ENCODE results near the gene CES4A.

Gene CES4A

GRCh38 chr16:67015313-67015731 lies 26.9 kb downstream of the CES4A start:
- Histone ChIP-seq H3K27me3 (ENCODE audit: low read depth, low read length) (peaks cover 9% of the 10 kb centered on the region), H3K36me3 (ENCODE audit: control insufficient read depth in 1 of 2, insufficient read depth in 2 of 2, low read length in 2 of 2) (no peaks in the 10 kb centered on the region), H3K27ac (ENCODE audit: low read length) (no peak overlapping the region), H3K9me3 (ENCODE audit: control insufficient read depth in 1 of 2, low read length in 2 of 2) (no peaks in the 10 kb centered on the region), H3K4me3 (ENCODE audit: low read depth in 1 of 2, low read length in 2 of 2) (no peak overlapping the region), H3K4me1 (ENCODE audit: control insufficient read depth in 1 of 2, insufficient read depth in 2 of 2, low read length in 2 of 2) (peaks cover 0 to 10% of the 10 kb centered on the region in 2 donors)

- no peak overlapping the region for H3K27ac ChIP-seq (ENCODE audit: low read length)
- no peak overlapping the region for H3K4me3 ChIP-seq (ENCODE audit: low read depth in 1 of 2, low read length in 2 of 2)
- peaks cover 0 to 10% of the 10 kb centered on the region in 2 donors for H3K4me1 ChIP-seq (ENCODE audit: control insufficient read depth in 1 of 2, insufficient read depth in 2 of 2, low read length in 2 of 2)
- no peaks in the 10 kb centered on the region for H3K9me3 ChIP-seq (ENCODE audit: control insufficient read depth in 1 of 2, low read length in 2 of 2)
- peaks cover 9% of the 10 kb centered on the region for H3K27me3 ChIP-seq (ENCODE audit: low read depth, low read length)
- H3K36me3 ChIP-seq (ENCODE audit: control insufficient read depth in 1 of 2, insufficient read depth in 2 of 2, low read length in 2 of 2): no peaks in the 10 kb centered on the region
Observed at GRCh38 chr16:67016143-67016542, 27.8 kb downstream of the CES4A start.

GRCh38 chr16:67016681-67017420 lies 28.5 kb downstream of the CES4A start:
- no peak overlapping the region for H3K27ac ChIP-seq (ENCODE audit: low read length)
- H3K36me3 ChIP-seq (ENCODE audit: control insufficient read depth in 1 of 2, insufficient read depth in 2 of 2, low read length in 2 of 2): no peaks in the 10 kb centered on the region
- peaks cover 9% of the 10 kb centered on the region for H3K27me3 ChIP-seq (ENCODE audit: low read depth, low read length)
- no peaks in the 10 kb centered on the region for H3K9me3 ChIP-seq (ENCODE audit: control insufficient read depth in 1 of 2, low read length in 2 of 2)
- H3K4me3 ChIP-seq (ENCODE audit: low read depth in 1 of 2, low read length in 2 of 2): no peak overlapping the region
- peaks cover 0 to 10% of the 10 kb centered on the region in 2 donors for H3K4me1 ChIP-seq (ENCODE audit: control insufficient read depth in 1 of 2, insufficient read depth in 2 of 2, low read length in 2 of 2)

GRCh38 chr16:67017421-67017750 lies 29.0 kb downstream of the CES4A start:
- Histone ChIP-seq H3K36me3 (ENCODE audit: control insufficient read depth in 1 of 2, insufficient read depth in 2 of 2, low read length in 2 of 2) (no peaks in the 10 kb centered on the region), H3K9me3 (ENCODE audit: control insufficient read depth in 1 of 2, low read length in 2 of 2) (no peaks in the 10 kb centered on the region), H3K27ac (ENCODE audit: low read length) (no peak overlapping the region)

GRCh38 chr16:67017810-67018488 lies 29.6 kb downstream of the CES4A start:
- Histone ChIP-seq H3K27ac (ENCODE audit: low read length) (no peak overlapping the region), H3K4me1 (ENCODE audit: control insufficient read depth in 1 of 2, insufficient read depth in 2 of 2, low read length in 2 of 2) (peaks cover 0 to 10% of the 10 kb centered on the region in 2 donors), H3K36me3 (ENCODE audit: control insufficient read depth in 1 of 2, insufficient read depth in 2 of 2, low read length in 2 of 2) (no peaks in the 10 kb centered on the region), H3K27me3 (ENCODE audit: low read depth, low read length) (peaks cover 9% of the 10 kb centered on the region), H3K4me3 (ENCODE audit: low read depth in 1 of 2, low read length in 2 of 2) (no peak overlapping the region), H3K9me3 (ENCODE audit: control insufficient read depth in 1 of 2, low read length in 2 of 2) (no peaks in the 10 kb centered on the region)

More at GRCh38 chr16:67017421-67017750, 29.0 kb downstream of the CES4A start:
- H3K4me3 ChIP-seq (ENCODE audit: low read depth in 1 of 2, low read length in 2 of 2): no peak overlapping the region
- peaks cover 0 to 10% of the 10 kb centered on the region in 2 donors for H3K4me1 ChIP-seq (ENCODE audit: control insufficient read depth in 1 of 2, insufficient read depth in 2 of 2, low read length in 2 of 2)
- H3K27me3 ChIP-seq (ENCODE audit: low read depth, low read length): peaks cover 9% of the 10 kb centered on the region

GRCh38 chr16:67019171-67019570 lies 30.8 kb downstream of the CES4A start:
- Histone ChIP-seq H3K4me3 (ENCODE audit: low read depth in 1 of 2, low read length in 2 of 2) (no peak overlapping the region), H3K4me1 (ENCODE audit: control insufficient read depth in 1 of 2, insufficient read depth in 2 of 2, low read length in 2 of 2) (peaks cover 0 to 4% of the 10 kb centered on the region in 2 donors), H3K27me3 (ENCODE audit: low read depth, low read length) (no peaks in the 10 kb centered on the region), H3K36me3 (ENCODE audit: control insufficient read depth in 1 of 2, insufficient read depth in 2 of 2, low read length in 2 of 2) (no peaks in the 10 kb centered on the region), H3K9me3 (ENCODE audit: control insufficient read depth in 1 of 2, low read length in 2 of 2) (no peaks in the 10 kb centered on the region), H3K27ac (ENCODE audit: low read length) (no peak overlapping the region)

- H3K4me3 ChIP-seq (ENCODE audit: low read depth in 1 of 2, low read length in 2 of 2): no peak overlapping the region
- H3K27me3 ChIP-seq (ENCODE audit: low read depth, low read length): no peaks in the 10 kb centered on the region
- H3K36me3 ChIP-seq (ENCODE audit: control insufficient read depth in 1 of 2, insufficient read depth in 2 of 2, low read length in 2 of 2): no peaks in the 10 kb centered on the region
- no peaks in the 10 kb centered on the region for H3K9me3 ChIP-seq (ENCODE audit: control insufficient read depth in 1 of 2, low read length in 2 of 2)
- H3K4me1 ChIP-seq (ENCODE audit: control insufficient read depth in 1 of 2, insufficient read depth in 2 of 2, low read length in 2 of 2): no peaks in the 10 kb centered on the region
- H3K27ac ChIP-seq (ENCODE audit: low read length): no peak overlapping the region
Observed at GRCh38 chr16:67021321-67021720, 32.9 kb downstream of the CES4A start.

GRCh38 chr16:67022531-67023214 lies 34.3 kb downstream of the CES4A start:
- no peaks in the 10 kb centered on the region for H3K4me1 ChIP-seq (ENCODE audit: control insufficient read depth in 1 of 2, insufficient read depth in 2 of 2, low read length in 2 of 2)
- H3K4me3 ChIP-seq (ENCODE audit: low read depth in 1 of 2, low read length in 2 of 2): no peak overlapping the region
- no peaks in the 10 kb centered on the region for H3K9me3 ChIP-seq (ENCODE audit: control insufficient read depth in 1 of 2, low read length in 2 of 2)
- H3K36me3 ChIP-seq (ENCODE audit: control insufficient read depth in 1 of 2, insufficient read depth in 2 of 2, low read length in 2 of 2): no peaks in the 10 kb centered on the region
- no peak overlapping the region for H3K27ac ChIP-seq (ENCODE audit: low read length)
- H3K27me3 ChIP-seq (ENCODE audit: low read depth, low read length): no peaks in the 10 kb centered on the region

- no peaks in the 10 kb centered on the region for H3K27me3 ChIP-seq (ENCODE audit: low read depth, low read length)
- no peak overlapping the region for H3K27ac ChIP-seq (ENCODE audit: low read length)
- no peak overlapping the region for H3K4me3 ChIP-seq (ENCODE audit: low read depth in 1 of 2, low read length in 2 of 2)
- H3K4me1 ChIP-seq (ENCODE audit: control insufficient read depth in 1 of 2, insufficient read depth in 2 of 2, low read length in 2 of 2): peaks cover 0 to 4% of the 10 kb centered on the region in 2 donors
- no peaks in the 10 kb centered on the region for H3K36me3 ChIP-seq (ENCODE audit: control insufficient read depth in 1 of 2, insufficient read depth in 2 of 2, low read length in 2 of 2)
- no peaks in the 10 kb centered on the region for H3K9me3 ChIP-seq (ENCODE audit: control insufficient read depth in 1 of 2, low read length in 2 of 2)
Observed at GRCh38 chr16:67023689-67024088, 35.3 kb downstream of the CES4A start.

- Histone ChIP-seq H3K4me3 (ENCODE audit: low read depth in 1 of 2, low read length in 2 of 2) (no peak overlapping the region), H3K27ac (ENCODE audit: low read length) (no peak overlapping the region), H3K27me3 (ENCODE audit: low read depth, low read length) (no peaks in the 10 kb centered on the region), H3K4me1 (ENCODE audit: control insufficient read depth in 1 of 2, insufficient read depth in 2 of 2, low read length in 2 of 2) (peaks cover 0 to 4% of the 10 kb centered on the region in 2 donors), H3K36me3 (ENCODE audit: control insufficient read depth in 1 of 2, insufficient read depth in 2 of 2, low read length in 2 of 2) (no peaks in the 10 kb centered on the region), H3K9me3 (ENCODE audit: control insufficient read depth in 1 of 2, low read length in 2 of 2) (no peaks in the 10 kb centered on the region)
Observed at GRCh38 chr16:67024384-67025209, 36.2 kb downstream of the CES4A start.

GRCh38 chr16:67025210-67025550 lies 36.8 kb downstream of the CES4A start:
- no peak overlapping the region for H3K4me3 ChIP-seq (ENCODE audit: low read depth in 1 of 2, low read length in 2 of 2)
- H3K27ac ChIP-seq (ENCODE audit: low read length): no peak overlapping the region
- H3K4me1 ChIP-seq (ENCODE audit: control insufficient read depth in 1 of 2, insufficient read depth in 2 of 2, low read length in 2 of 2): peaks cover 0 to 5% of the 10 kb centered on the region in 2 donors
- no peaks in the 10 kb centered on the region for H3K9me3 ChIP-seq (ENCODE audit: control insufficient read depth in 1 of 2, low read length in 2 of 2)
- no peaks in the 10 kb centered on the region for H3K27me3 ChIP-seq (ENCODE audit: low read depth, low read length)
- H3K36me3 ChIP-seq (ENCODE audit: control insufficient read depth in 1 of 2, insufficient read depth in 2 of 2, low read length in 2 of 2): no peaks in the 10 kb centered on the region
